IPS-15b (cell line): Measurements from ENCODE around the gene HOXB4.

Experiments
- H3K27me3 ChIP-seq: one replicate; pipeline ENCODE4 v1.6.1; 2013; ENCODE audit warnings: low read length; ENCODE audit not compliant: control insufficient read depth, insufficient read depth
- H3K36me3 ChIP-seq: one replicate; pipeline ENCODE4 v1.6.1; 2013; ENCODE audit warnings: low read length; ENCODE audit not compliant: control insufficient read depth, insufficient read depth
- H3K4me1 ChIP-seq: one replicate; pipeline ENCODE4 v1.6.1; 2013; ENCODE audit warnings: mild to moderate bottlenecking, low read length; ENCODE audit not compliant: control insufficient read depth, insufficient read depth
- H3K4me3 ChIP-seq: one replicate; pipeline ENCODE4 v1.5.1; 2013; ENCODE audit warnings: low read depth, low read length
- H3K9ac ChIP-seq: one replicate; pipeline ENCODE4 v1.6.1; 2013; ENCODE audit warnings: low read depth, mild to moderate bottlenecking, low read length
- H3K9me3 ChIP-seq: one replicate; pipeline ENCODE4 v1.6.1; 2013; ENCODE audit warnings: mild to moderate bottlenecking, low read length; ENCODE audit not compliant: control insufficient read depth, insufficient read depth

HOXB4 gene

DNA sequence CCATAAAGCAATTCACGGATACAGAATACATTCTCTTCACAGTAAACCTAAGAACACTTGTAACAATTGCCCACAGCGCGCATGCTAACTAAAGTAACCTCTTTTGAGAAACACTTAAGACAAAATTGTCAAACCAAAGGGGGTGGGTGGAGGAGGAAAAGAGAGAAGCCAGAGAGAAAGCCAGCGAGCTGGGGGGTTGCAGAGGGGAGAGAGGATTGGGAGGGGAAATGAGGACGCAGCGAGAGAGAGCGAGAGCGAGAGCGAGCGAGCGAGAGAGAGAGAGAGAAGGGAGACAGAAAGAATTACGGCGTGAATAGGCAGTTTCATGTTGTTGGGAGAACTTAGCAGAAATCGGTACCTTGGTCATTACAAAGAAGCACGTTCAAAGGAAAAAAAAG, 34.3 kb upstream of the HOXB4 start:
- H3K9me3 ChIP-seq, result no peaks in the 10 kb centered on the region
- H3K4me1 ChIP-seq, result peaks cover 4% of the 10 kb centered on the region
- H3K4me3 ChIP-seq, result peak overlapping the region; percentile 3
- no peak overlapping the region for H3K9ac ChIP-seq
- no peaks in the 10 kb centered on the region for H3K36me3 ChIP-seq
- peaks cover 97% of the 10 kb centered on the region for H3K27me3 ChIP-seq

DNA sequence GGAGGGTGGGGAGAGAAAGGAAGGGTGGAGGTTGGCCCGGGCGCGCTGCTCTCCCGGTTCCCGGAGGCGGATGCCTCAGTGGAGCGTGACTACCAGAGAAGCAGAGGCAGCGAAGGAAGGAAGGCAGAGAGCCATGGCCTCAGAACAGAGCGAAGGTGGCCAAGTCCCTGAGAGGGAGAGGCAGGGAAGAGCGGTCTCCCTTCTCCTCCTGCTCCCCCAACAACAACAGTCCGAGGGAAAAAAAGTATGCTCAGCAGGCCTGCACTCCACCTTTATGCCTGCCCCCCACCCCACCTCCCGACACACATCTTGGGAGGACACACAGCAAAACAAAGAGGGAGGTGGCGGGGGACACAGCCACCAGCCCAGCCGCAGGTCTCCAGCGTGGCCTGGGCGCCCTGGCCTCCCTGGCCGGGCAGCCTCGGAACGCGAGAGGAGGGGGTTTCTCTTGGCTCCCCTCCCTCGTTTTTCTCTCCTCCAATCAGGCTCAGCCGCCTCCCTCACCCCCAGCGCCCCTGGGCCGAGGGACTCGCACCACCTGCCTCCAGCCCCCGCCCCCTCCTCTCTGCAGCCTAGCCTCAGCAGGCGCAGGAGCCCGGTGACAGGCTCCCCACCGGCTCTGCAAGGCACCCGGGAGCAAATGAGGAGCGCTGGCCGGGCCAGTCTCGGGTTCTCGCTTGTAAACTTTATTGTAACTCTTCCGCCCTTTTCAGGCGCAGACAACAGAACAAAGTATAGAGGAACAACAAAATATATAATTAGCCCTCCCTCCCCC, 33.7 kb upstream of the HOXB4 start:
- H3K27me3 ChIP-seq, result peaks cover 97% of the 10 kb centered on the region
- H3K4me1 ChIP-seq, result peaks cover 4% of the 10 kb centered on the region
- no peaks in the 10 kb centered on the region for H3K9me3 ChIP-seq
- H3K9ac ChIP-seq, result no peak overlapping the region
- H3K4me3 ChIP-seq, result peak overlapping the region; percentile 30
- no peaks in the 10 kb centered on the region for H3K36me3 ChIP-seq

DNA sequence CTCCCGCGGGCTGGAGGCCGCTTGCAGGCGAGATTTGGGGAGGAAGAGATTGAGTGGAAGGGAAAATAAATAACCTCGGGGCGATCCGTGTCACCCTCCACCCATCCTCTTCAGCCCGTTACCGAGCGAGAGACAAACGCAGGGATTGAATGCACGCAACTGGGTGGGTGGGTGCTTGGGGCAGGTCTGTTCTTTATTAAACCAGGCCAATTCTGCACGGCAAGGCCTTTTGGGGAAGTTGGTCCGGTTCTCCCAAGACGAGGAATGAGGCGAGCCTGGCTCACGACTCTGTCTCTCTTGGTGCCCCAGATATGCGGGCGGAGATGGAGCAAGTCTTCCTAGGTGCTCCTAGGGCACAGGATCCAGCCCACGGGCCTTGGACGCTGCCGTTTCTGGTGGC, 33.1 kb upstream of the HOXB4 start:
- Histone ChIP-seq H3K4me1 (peaks cover 4% of the 10 kb centered on the region), H3K36me3 (no peaks in the 10 kb centered on the region), H3K4me3 (peak overlapping the region; percentile 30), H3K9me3 (no peaks in the 10 kb centered on the region), H3K27me3 (peaks cover 97% of the 10 kb centered on the region), H3K9ac (no peak overlapping the region)

DNA sequence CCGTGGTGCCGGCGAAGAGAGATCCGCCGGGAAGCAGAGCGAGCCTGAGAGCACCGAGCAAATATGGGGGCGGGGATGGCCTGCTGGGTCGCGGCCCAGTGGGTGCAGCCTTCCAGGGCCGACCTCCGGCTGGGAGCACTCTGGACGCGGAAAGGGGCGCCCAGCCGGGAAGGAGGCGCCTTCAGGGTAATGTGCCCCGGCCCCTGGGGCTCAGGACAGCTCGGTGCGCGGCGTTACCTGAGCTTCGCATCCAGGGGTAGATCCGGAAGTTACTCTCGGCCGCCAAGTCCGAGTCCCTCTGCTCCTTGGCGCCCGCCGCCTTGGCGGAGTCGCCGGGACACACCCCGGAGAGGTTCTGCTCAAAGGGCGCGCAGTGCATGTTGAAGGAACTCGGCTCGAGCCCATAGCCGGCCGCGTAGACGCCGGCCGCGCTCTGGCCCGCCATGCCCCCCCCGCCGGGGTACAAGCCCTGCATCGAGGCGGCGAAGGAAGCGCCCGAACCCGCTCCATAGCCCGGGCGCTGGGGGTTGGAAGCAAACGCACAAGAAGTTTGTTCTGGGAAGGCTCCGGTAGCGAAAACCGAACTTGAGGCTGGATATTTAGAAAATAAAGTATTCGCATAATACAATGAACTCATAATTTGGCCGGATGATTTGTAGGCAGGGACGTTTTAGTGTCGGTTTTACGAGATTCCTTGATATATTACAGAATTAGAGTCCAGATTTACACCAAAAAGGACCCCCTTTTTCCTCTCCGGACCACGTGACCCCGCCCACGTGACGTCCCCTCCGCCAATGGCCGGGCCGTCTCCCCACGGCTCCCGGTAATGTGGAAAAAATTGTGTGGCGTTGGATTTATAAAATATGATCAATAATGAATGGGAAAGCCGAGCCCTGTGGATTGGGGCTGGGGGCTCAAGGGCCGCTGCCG, 32.4 kb upstream of the HOXB4 start, which contains the start of gene HOXB7:
HOXB7 (minus strand) TSS at position 736 of the 930 bp plus-strand sequence; CDS start at position 637, 99 bp downstream.
- no peaks in the 10 kb centered on the region for H3K9me3 ChIP-seq
- H3K27me3 ChIP-seq, result peaks cover 97% of the 10 kb centered on the region
- no peak within 1 kb of the TSS for H3K9ac ChIP-seq
- H3K4me3 ChIP-seq, result peak within 1 kb of the TSS; percentile 43
- peaks cover 4% of the 10 kb centered on the region for H3K4me1 ChIP-seq
- no peaks in the 10 kb centered on the region for H3K36me3 ChIP-seq

DNA sequence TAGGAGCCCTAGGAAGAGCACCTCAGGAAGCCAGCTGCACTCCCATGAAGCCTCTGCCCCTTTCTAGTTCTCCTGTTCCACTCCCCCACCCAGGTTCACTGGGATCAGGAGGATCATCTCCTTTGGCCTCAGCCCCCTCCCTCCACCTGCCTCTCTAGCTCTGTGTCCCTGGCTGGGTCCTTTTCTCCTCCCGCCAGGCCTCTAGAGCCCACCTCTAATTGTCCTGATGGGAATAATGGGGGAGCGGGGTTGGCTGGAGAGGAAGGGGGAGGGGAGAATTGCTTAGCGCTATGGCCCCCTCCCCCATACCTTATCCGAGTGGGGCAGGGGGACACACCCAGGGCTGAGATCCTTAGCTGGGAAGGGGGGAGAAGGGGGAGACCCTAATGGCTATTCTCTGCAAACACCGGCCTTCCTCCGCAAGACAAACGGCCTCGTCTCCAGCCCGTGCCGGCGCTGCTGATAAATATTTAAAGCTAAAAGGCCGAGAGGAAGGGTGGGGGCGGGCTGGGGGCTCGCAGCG, 31.7 kb upstream of the HOXB4 start:
- peaks cover 4% of the 10 kb centered on the region for H3K4me1 ChIP-seq
- no peak overlapping the region for H3K9ac ChIP-seq
- H3K36me3 ChIP-seq, result no peaks in the 10 kb centered on the region
- H3K27me3 ChIP-seq, result peaks cover 97% of the 10 kb centered on the region
- H3K4me3 ChIP-seq, result peak overlapping the region; percentile 43
- H3K9me3 ChIP-seq, result no peaks in the 10 kb centered on the region

DNA sequence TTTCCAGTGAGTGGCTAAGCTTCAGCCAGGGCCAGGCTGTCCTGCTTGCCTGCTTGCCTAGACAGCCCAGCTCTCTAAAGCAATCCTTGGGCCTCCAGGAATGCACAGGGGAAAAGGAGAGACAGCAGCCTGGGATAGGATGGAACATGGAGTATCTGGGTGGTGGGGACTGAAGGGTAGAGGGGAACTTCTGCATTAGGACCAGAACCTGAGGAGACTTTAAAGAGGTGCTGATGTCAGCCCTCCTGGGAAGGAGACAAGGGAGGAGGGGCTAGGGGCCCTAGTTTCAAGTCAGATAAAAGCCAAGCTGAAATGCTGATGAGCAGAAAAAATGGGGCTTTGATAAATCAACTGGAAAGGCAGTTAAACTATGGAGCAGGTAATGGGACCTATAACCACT, 30.9 kb upstream of the HOXB4 start:
- Histone ChIP-seq H3K36me3 (no peaks in the 10 kb centered on the region), H3K4me3 (peak overlapping the region; percentile 43), H3K9ac (no peak overlapping the region), H3K9me3 (no peaks in the 10 kb centered on the region), H3K27me3 (peaks cover 97% of the 10 kb centered on the region), H3K4me1 (peaks cover 4% of the 10 kb centered on the region)

DNA sequence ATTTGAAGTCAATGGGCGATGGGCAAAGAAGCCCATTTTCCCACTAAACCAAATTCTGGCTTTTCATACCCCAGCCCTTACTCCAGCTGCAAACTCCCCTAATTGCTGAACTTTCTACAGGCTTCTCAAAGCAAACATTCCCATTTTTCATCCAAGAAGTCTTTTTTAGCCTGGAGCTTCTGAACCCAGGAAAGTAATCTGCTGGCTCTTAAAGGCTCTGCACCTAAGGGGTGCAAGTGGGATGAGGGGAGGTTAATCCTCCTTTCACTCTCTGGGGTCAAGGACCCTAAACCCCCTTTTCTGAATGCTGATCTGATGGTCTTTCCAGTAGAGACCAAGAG, 30.3 kb upstream of the HOXB4 start:
- H3K36me3 ChIP-seq, result no peaks in the 10 kb centered on the region

DNA sequence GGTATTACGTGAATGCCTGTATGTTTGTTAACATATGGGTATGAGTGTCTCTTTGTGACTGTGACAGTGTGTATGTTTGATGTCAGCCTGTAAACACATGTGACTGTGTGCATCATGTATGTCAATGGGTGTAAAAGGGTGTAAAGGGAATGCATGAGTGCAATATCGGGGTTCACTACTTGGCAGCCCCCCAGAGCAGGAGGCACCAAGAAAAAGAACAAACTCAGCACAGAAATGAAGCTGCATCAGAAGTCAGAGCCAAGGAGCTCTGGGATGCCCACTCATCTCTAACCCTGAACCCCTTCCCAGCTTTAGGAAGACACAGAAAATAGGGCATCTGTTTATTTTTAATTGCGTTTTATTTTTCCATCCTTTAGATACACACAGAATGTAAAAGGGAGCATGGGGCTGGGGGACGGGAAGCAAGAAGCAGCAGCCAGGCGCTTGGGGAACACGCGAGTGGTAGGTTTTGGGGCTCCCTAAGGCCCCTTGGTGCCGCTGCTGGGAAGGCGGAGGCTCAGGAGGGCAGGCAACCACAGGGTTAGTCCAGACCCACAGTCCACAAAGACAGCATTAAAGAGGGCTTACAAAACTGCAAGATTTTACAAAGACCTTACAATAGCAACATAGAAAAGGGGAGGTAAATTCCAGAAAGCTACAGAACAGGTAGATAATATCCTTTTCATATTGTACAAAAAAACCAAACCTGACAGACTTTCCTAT, 28.9 kb upstream of the HOXB4 start:
- peaks cover 99% of the 10 kb centered on the region for H3K27me3 ChIP-seq
- H3K9me3 ChIP-seq, result no peaks in the 10 kb centered on the region
- no peak overlapping the region for H3K4me3 ChIP-seq
- H3K9ac ChIP-seq, result no peak overlapping the region
- no peaks in the 10 kb centered on the region for H3K36me3 ChIP-seq
- peaks cover 2% of the 10 kb centered on the region for H3K4me1 ChIP-seq

More for the DNA sequence above, 30.3 kb upstream of the HOXB4 start:
- no peak overlapping the region for H3K9ac ChIP-seq
- H3K4me1 ChIP-seq, result peaks cover 4% of the 10 kb centered on the region
- no peaks in the 10 kb centered on the region for H3K9me3 ChIP-seq
- peak overlapping the region; percentile 22 for H3K4me3 ChIP-seq
- H3K27me3 ChIP-seq, result peaks cover 98% of the 10 kb centered on the region

DNA sequence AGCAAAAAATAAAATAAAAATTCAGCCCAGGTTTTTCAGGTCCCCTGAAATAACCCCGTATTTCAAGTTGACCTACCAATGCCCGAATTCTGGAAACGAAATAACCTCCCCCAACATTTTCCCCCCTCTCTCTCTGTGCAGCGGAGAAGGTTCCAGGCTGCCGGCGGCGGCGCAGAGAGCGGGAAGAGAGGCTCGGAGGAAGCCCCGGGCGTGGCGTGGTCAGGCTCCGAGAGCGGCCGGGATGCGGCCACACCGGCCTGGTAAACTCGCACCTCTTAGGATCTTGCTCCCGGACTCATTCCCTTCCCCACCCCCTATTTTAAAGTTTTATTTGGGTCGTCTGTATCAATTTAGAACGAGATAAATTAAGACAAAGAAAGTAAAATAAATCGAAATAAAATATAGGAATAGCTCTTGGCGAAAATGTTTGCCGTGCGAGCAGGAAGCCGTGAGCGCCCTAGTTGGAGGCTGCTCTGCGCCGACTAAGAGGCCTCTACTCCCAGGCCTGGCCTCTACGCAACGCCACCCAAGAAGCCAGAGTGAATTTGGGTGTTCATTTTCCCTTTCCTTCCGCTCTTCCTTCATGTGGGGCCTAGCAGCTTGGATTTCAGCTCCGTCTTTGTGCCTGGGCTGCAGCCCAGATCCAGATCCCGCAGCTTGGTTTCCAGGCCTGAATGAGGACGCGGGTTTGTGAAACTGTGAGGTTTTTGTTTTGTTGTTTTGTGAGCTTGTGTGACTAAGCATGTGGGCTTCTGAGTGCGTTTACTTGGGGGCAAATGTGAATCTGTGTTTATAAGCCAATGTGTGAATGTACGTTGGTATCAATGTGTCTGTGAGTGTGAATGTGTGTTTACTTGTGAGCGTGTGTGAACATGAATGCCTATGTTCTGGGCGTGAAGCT, 28.1 kb upstream of the HOXB4 start:
- Histone ChIP-seq H3K4me1 (peaks cover 2% of the 10 kb centered on the region), H3K27me3 (peaks cover 99% of the 10 kb centered on the region), H3K36me3 (no peaks in the 10 kb centered on the region), H3K4me3 (peak overlapping the region; percentile 37), H3K9me3 (no peaks in the 10 kb centered on the region), H3K9ac (no peak overlapping the region)

DNA sequence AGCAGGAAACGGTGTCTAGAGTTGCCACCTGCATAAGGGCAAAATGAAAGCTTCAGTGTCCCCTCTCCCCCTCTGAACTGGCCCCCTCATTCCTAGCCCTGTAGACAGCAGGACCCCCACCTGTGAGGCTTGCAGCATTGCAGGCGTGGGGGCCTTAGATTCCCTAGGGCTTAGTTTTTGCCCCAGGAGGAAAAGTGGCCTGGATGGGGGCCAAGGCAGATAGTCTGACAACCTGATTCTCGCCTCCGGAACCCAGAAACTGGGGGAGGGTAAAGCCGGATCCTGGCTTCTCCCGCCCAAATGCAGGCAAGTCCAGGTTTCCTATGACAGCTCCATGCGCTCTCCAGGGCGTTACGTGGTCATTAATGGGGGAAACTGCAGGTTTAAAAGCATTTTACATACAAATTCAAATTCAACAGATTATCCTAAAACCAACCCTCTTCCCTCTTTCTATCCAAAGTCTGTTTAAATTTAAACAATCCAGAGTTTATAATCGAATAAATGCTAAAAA, 27.3 kb upstream of the HOXB4 start:
- H3K9ac ChIP-seq, result no peak overlapping the region
- peaks cover 2% of the 10 kb centered on the region for H3K4me1 ChIP-seq
- no peak overlapping the region for H3K4me3 ChIP-seq
- no peaks in the 10 kb centered on the region for H3K36me3 ChIP-seq
- H3K27me3 ChIP-seq, result peaks cover 99% of the 10 kb centered on the region
- no peaks in the 10 kb centered on the region for H3K9me3 ChIP-seq
